Pancreas (tissue), 10 donors: Measurements from ENCODE around the gene TARS2. TPM values are rescaled to one million over a fixed set of nuclear protein-coding genes. Genes with fewer than 3 reads are reported as not detected.

Source experiments
- ATAC-seq, 4 donors: fragments of 200-7000 bp; cut with Tn5 transposase; one replicate each; pipeline versions ENCODE4 v1.8.0 to v1.9.1; 2020; ENCODE audit warnings: mild to moderate bottlenecking in 4 of 4, moderate library complexity in 4 of 4
- DNase-seq, 6 donors: peaks; one replicate each; pipeline ENCODE4 v3.0.0-alpha.2; 2020
- FAIRE-seq: peaks from 2 replicates; lab custom pipeline; 2012; peaks lifted over from hg19 to GRCh38; lab: Jason Lieb, UNC
- H3K27ac ChIP-seq, 4 donors: fragments of 200-600 bp; sonication (generic); 1 replicate in 3 of 4; 2 replicates in 1 of 4; pipeline versions ENCODE4 v1.5.0 to v1.8.0; 2020
- H3K27me3 ChIP-seq, 4 donors: fragments of 200-600 bp; one replicate each; pipeline ENCODE4 v1.8.0; 2021
- H3K36me3 ChIP-seq, 3 donors: fragments of 200-600 bp; sonication (generic) in 1 of 3; one replicate each; pipeline versions ENCODE4 v1.5.0 to v1.8.0; 2020 to 2021
- H3K4me1 ChIP-seq, 3 donors: fragments of 200-600 bp; one replicate each; pipeline ENCODE4 v1.8.0; 2021
- H3K4me3 ChIP-seq, 4 donors: fragments of 200-600 bp; sonication (generic) in 2 of 4; one replicate each; pipeline versions ENCODE4 v1.5.0 to v1.8.0; 2020 to 2021
- H3K9me3 ChIP-seq, 4 donors: fragments of 200-600 bp; one replicate each; pipeline ENCODE4 v1.8.0; 2021
- CTCF ChIP-seq, 4 donors: fragments of 200-600 bp; sonication (generic) in 3 of 4; IDR thresholded peaks; one replicate each; pipeline versions ENCODE4 v1.5.0 to v1.8.0; 2021; ENCODE audit warnings: antibody characterized with exemption in 4 of 4
- WGBS, 2 donors: extraction: QIAGEN DNeasy Blood & Tissue Kit; methylation state at CpG; one replicate each; pipeline ENCODE4 v1.1.7; 2013; 5-methylcytosine and 5-hydroxymethylcytosine counted together
- intact Hi-C, 3 donors: fragments of 100-400 bp; cut with DNase I; formaldehyde crosslinking; loops; one replicate each; pipeline versions ENCODE4 v1.11.1 to v1.14.2; 2022
- microRNA-seq, 2 donors: library from miRNA; unstranded; fragments of <30 nt; microRNA quantifications; one replicate each; pipeline versions ENCODE4 to v1.1.0, GENCODE V29; 2019 to 2020
- polyA plus RNA-seq, 2 donors: library from polyadenylated mRNA; stranded (reverse); fragments of 200-250 nt; gene quantifications; one replicate each; pipeline ENCODE4 v1.2.3, GENCODE V29; 2013
- total RNA-seq, 6 donors: library from RNA; stranded (reverse); fragmentation: NEBNext Ultra II Directional in 4 of 6; extraction: Animal tissue kit (Norgen Biotek cat#: 25700) in 4 of 6; gene quantifications; one replicate each; pipeline versions ENCODE4 v1.2.1 to v1.2.4, GENCODE V29; 2021 to 2023
- donor health status: healthy with polysubstance abuse.
- donor health status: DM: no; HTN: no; CAD: no; lungs with moderate emphysema.
- donor health status: DM: no; HTN: no; CAD: no.
- donor health status: control.
- donor health status: control.
- donor health status: Bipolar disorder and iron deficiency.
- donor health status: DM: yes; HTN: yes; CAD: no.
- donor health status: DM: no; HTN: no; CAD: no.
- donor health status: DM: no; HTN: no; CAD: no.
- donor health status: DM: yes; HTN: yes; CAD: no.

TARS2 gene
- total and polyA plus RNA-seq, 8 donors, result 6.9 to 13.6 (median 9.8) TPM

- H3K4me3 ChIP-seq, result no peak overlapping the region
- DNase-seq (peak in 1 of 6 donors; percentile 14), FAIRE-seq (no peak), ATAC-seq (no peak)
- intact Hi-C loops, result no loop called here
- 81 to 90% methylated on average over 19 of the region's 19 CpGs for WGBS, 2 donors
- peaks cover 4 to 17% (median 5%) of the 10 kb centered on the region in 3 donors for H3K4me1 ChIP-seq
- H3K27me3 ChIP-seq, result no peaks in the 10 kb centered on the region
- no peak for TF ChIP-seq CTCF (IDR thresholded peaks at IDR 0.05)
- H3K27ac ChIP-seq, result no peak overlapping the region
- H3K9me3 ChIP-seq, result no peaks in the 10 kb centered on the region
- H3K36me3 ChIP-seq, result no peaks in the 10 kb centered on the region
Observed at GRCh38 chr1:150555198-150555970, 68.2 kb downstream of the TARS2 start.

GRCh38 chr1:150555971-150556865 lies 69.0 kb downstream of the TARS2 start:
- no peaks in the 10 kb centered on the region for H3K27me3 ChIP-seq
- no peak overlapping the region for H3K4me3 ChIP-seq
- H3K9me3 ChIP-seq, result no peaks in the 10 kb centered on the region
- no peak for TF ChIP-seq CTCF (IDR thresholded peaks at IDR 0.05)
- H3K27ac ChIP-seq, result no peak overlapping the region
- ATAC-seq (no peak), FAIRE-seq (no peak), DNase-seq (peak in 1 of 6 donors; percentile 27)
- intact Hi-C loops, result no loop called here
- no peaks in the 10 kb centered on the region for H3K36me3 ChIP-seq
- peaks cover 8 to 21% (median 9%) of the 10 kb centered on the region in 3 donors for H3K4me1 ChIP-seq
- 85 to 86% methylated on average over 26 of the region's 26 CpGs for WGBS, 2 donors

GRCh38 chr1:150557065-150557600 lies 69.9 kb downstream of the TARS2 start:
- Histone ChIP-seq H3K9me3 (no peaks in the 10 kb centered on the region), H3K36me3 (no peaks in the 10 kb centered on the region), H3K4me1 (peaks cover 8 to 21% (median 10%) of the 10 kb centered on the region in 3 donors), H3K27me3 (no peaks in the 10 kb centered on the region), H3K27ac (no peak overlapping the region), H3K4me3 (no peak overlapping the region)
- peak in 2 of 6 donors; percentile 44 to 77 for DNase-seq
- intact Hi-C loops, result no loop called here
- TF ChIP-seq CTCF (IDR thresholded peaks at IDR 0.05), result no peak
- no peak for FAIRE-seq
- WGBS, 2 donors, result 89 to 95% methylated on average over 21 to 26 of the region's 26 CpGs
- no peak for ATAC-seq

Small RNAs within 50 kb of the gene (microRNA-seq; reads per million reads assigned to microRNA genes)
- gene MIR4257, result 0 reads per million in 2 donors
- 0 reads per million in 2 donors for gene MIR6878

Other genes with a start within 250 kb of the TARS2 start
- gene CA14, start 229.6 kb upstream of the TARS2 start, total RNA-seq, result under 1 TPM in 1 of 6 donors, not detected in 5; 0.19 TPM
- gene CA14, start 229.6 kb upstream of the TARS2 start, polyA plus RNA-seq, result under 1 TPM; 0.14 to 0.19 TPM
- 10 to 100 TPM; 43.8 to 71.2 (median 56.6) TPM for gene APH1A, start 218.4 kb upstream of the TARS2 start, total RNA-seq
- gene APH1A, start 218.4 kb upstream of the TARS2 start, polyA plus RNA-seq, result 10 to 100 TPM; 59.8 to 78.0 TPM
- 1 to 10 TPM in 4 of 6 donors, under 1 TPM in 2; 0.69 to 4.8 (median 2.0) TPM for gene C1orf54, start 214.6 kb upstream of the TARS2 start, total RNA-seq
- gene C1orf54, start 214.6 kb upstream of the TARS2 start, polyA plus RNA-seq, result 1 to 10 TPM; 5.3 to 5.8 TPM
- gene CIART, start 204.9 kb upstream of the TARS2 start, total RNA-seq, result 1 to 10 TPM in 5 of 6 donors, under 1 TPM in 1; 0.87 to 2.3 (median 1.5) TPM
- 1 to 10 TPM; 1.7 to 5.6 TPM for gene CIART, start 204.9 kb upstream of the TARS2 start, polyA plus RNA-seq
- gene MRPS21, start 193.6 kb upstream of the TARS2 start, total RNA-seq, result 10 to 100 TPM; 19.6 to 29.1 (median 25.5) TPM
- gene MRPS21, start 193.6 kb upstream of the TARS2 start, polyA plus RNA-seq, result 10 to 100 TPM; 66.8 to 70.0 TPM
- 10 to 100 TPM; 16.9 to 29.8 (median 20.7) TPM for gene PRPF3, start 165.9 kb upstream of the TARS2 start, total RNA-seq
- gene PRPF3, start 165.9 kb upstream of the TARS2 start, polyA plus RNA-seq, result 10 to 100 TPM; 46.0 to 85.4 TPM
- 10 to 100 TPM; 10.8 to 22.3 (median 15.3) TPM for gene RPRD2, start 123.3 kb upstream of the TARS2 start, total RNA-seq
- 1 to 10 TPM; 5.2 to 6.1 TPM for gene RPRD2, start 123.3 kb upstream of the TARS2 start, polyA plus RNA-seq
- gene ECM1, start 20.7 kb downstream of the TARS2 start, total RNA-seq, result 1 to 10 TPM in 4 of 6 donors, under 1 TPM in 2; 0.63 to 5.6 (median 1.8) TPM
- 1 to 10 TPM; 2.6 to 6.1 TPM for gene ECM1, start 20.7 kb downstream of the TARS2 start, polyA plus RNA-seq
- gene FALEC, start 28.3 kb downstream of the TARS2 start, total RNA-seq, result not detected
- not detected for gene FALEC, start 28.3 kb downstream of the TARS2 start, polyA plus RNA-seq
- 1 to 10 TPM; 1.3 to 6.2 (median 3.0) TPM for gene ADAMTSL4, start 62.0 kb downstream of the TARS2 start, total RNA-seq
- gene ADAMTSL4, start 62.0 kb downstream of the TARS2 start, polyA plus RNA-seq, result 1 to 10 TPM; 3.5 to 8.0 TPM
- gene MCL1, start 92.2 kb downstream of the TARS2 start, total RNA-seq, result 100 to 1,000 TPM in 3 of 6 donors, 10 to 100 TPM in 3; 91.6 to 163 (median 108) TPM
- 10 to 100 TPM; 69.2 to 95.7 TPM for gene MCL1, start 92.2 kb downstream of the TARS2 start, polyA plus RNA-seq
- gene ENSA, start 142.2 kb downstream of the TARS2 start, total RNA-seq, result 10 to 100 TPM; 53.9 to 76.3 (median 67.9) TPM
- 10 to 100 TPM; 62.6 to 86.0 TPM for gene ENSA, start 142.2 kb downstream of the TARS2 start, polyA plus RNA-seq
- 10 to 100 TPM; 19.3 to 34.8 (median 27.7) TPM for gene GOLPH3L, start 209.7 kb downstream of the TARS2 start, total RNA-seq
- 10 to 100 TPM; 10.5 to 14.5 TPM for gene GOLPH3L, start 209.7 kb downstream of the TARS2 start, polyA plus RNA-seq
- under 1 TPM in 2 of 6 donors, not detected in 4; 0.28 TPM for gene HORMAD1, start 233.5 kb downstream of the TARS2 start, total RNA-seq
- gene HORMAD1, start 233.5 kb downstream of the TARS2 start, polyA plus RNA-seq, result under 1 TPM in 1 of 2 donors, not detected in 1; 0.08 TPM